ENCODE results near the gene PLD6.
"Not testable (repeated sequence)": the region's sequence is repeated elsewhere in the genome, so short reads cannot be mapped to it uniquely, and the experiment has no call there.

Gene PLD6

GRCh38 chr17:17196776-17197175, 9.4 kb downstream of the PLD6 start:
- DNase-seq: no peak

DNA sequence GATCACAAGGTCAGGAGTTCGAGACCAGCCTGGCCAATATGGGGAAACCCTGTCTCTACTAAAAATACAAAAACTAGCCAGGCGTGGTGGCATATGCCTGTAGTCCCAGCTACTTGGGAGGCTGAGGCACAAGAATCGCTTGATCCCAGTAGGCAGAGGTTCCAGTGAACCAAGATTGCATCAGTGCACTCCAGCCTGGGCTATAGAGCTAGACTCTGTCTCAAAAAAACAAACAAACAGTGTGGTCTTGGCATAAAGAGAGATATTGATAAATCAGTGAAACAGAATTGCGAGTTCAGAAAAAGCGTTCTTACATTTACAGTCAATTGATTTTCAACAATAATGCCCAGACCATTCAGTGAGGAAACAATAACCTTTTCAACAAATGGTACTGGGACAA, 10.7 kb downstream of the PLD6 start:
- not testable (repeated sequence) for DNase-seq

DNA sequence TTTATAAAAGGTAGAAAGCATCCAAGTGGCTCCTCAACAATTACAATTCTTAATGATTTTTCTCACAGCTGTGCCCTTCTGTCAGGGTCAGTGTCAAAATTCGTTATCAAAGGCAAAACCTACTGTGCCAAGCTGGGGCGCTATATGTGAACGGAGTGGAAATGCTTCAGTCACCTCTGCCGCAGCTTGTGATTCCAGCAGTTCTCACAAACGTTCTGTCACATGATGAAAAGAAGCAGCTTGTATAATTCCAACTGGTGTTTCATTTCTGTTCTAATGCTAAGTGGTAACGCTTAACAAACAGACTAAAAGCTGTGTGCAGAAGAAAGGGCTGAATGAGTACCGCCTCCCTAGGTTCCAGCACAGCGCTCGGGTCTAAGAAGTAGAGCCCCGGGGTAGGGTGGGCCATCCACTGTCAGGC, 14.2 kb downstream of the PLD6 start:
- DNase-seq: no peak

DNA sequence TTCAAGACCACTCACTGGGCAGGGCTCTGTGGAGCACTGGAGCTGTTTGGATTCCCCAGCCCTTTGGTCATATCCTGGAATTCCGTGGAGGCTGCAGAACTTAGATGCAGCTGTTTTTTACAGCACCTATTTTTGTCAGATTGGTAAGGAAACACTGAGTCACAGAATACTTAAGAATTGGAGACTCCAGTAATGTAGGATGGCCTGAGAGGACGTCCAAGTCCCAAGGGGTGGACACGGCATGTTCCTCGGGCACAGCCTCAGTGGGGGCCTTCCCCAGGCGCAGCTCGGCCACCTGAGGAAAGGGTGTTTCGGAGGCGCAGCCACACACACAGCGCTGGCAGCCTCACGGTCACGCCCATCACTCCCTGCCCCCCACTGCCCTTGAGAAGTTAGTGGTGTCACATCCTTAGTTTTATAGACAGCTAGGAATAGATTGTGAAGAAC, 14.8 kb downstream of the PLD6 start:
- no peak for DNase-seq

- no peak for DNase-seq
Measured at GRCh38 chr17:17190188-17190587, 15.9 kb downstream of the PLD6 start.

GRCh38 chr17:17189559-17189958, 16.6 kb downstream of the PLD6 start:
- DNase-seq: no peak

GRCh38 chr17:17188586-17188985, 17.5 kb downstream of the PLD6 start:
- DNase-seq: no peak

GRCh38 chr17:17186551-17187505, 19.3 kb downstream of the PLD6 start:
- DNase-seq: no peak

GRCh38 chr17:17186051-17186450, 20.1 kb downstream of the PLD6 start:
- DNase-seq: peak; percentile 67

DNA sequence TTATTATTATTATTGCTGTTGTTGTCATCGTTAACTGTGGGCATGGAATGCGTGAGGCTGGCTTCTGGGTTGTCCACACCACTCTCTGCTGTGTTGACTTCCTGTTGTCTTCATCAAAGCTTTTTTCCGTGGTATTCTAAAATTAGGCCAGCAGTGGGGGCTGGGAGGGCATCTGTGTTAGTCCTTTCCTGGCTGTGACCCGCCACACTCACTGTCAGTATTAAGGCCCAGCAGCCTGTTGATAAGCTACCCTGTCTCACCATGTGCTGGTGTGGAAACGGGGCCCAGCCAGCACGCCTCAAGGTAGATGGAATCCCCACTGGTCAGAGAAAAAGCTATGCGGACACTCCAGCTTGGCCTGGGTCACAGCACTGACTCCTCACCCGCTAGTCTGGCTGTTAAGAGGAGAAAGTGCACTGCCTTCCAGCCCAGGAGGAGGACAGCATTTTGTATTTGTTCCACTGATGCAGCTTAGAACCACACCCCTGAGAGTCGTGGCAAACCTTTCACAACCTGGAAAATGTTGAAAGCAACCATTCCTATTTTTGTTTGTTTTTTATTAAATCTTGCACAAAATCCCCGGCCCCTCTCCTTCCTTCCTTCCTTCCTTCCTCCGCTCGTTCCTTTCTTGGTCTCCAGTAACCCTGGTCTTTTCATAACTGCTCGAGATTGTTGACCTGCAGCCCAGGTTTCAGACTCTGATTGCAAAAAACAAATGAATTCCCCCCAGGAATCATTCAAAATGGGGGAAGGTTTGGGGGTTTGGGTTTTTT, 21.0 kb downstream of the PLD6 start:
- DNase-seq: not testable (repeated sequence)

- DNase-seq: no peak
Measured at GRCh38 chr17:17183744-17184143, 22.4 kb downstream of the PLD6 start.

DNA sequence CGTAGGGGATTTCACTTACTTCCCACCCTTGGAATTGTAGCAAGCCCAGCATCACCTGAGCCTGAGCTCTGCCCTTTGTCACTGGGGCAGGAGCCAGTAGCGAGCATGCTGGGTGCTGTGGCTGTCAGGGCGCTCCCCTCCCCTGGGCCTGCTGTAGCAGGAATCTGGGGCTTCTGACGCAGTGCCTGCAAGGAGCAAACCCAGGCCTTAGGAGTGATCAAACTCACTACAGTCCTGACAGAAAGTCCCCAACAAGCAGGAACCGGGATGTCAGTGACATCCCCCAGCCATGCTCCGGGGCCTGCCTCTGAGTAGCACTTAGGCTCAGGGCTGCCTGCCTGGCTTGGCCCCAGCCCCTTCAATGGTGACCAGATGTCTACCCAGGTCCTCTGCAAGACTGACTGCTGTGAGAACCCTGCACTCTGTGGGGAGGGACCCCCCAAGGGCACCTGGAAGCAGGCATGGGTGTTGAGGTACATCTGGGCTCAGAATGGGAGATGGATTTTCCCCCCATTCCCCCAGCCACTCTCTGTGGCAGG, 23.5 kb downstream of the PLD6 start:
- no peak for DNase-seq

DNA sequence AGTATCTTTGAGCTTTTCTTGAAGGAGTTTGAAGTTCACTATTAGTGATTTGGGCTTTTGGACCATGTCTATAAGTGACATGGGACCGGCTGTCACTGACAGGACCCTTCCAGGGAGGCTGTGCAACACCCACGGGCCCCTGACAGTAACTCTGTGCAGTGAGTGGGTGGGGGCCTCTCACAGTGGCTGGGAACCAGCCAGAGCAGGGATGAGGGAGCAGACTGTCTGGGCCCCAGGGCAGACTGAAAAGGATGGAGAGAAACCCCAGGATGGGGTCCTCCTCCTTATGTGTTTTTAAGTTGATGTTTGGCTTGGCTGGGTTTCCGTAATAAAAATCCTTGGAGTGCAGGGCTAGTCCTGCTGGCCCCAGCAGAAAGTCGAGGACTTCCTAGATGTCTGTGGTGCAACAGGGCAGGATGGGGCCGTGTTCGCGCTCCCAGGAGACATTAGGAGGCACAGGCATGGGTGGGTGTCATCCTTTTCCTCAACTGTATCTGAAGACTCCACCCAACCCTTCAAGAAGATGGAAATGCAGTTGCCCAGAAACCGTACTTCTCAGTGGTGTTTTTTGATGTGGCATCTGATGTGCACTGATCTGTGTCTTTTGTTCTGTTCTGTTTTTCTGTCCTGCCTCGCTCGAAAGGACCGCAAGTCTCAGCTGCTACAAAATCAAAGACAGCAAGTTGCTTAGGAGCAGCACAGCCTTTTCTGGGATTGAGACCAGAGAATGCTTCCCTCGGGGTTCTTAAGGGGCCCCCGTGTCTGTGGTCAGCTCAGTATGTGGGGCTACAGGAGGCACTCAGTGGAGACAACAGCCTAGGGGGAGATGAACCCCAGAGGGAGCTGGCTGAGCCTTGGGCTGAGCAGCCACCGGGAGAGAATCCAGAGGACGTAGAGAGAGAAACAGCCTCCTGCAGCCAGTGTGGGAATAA, 24.2 kb downstream of the PLD6 start:
- DNase-seq: peak; percentile 41

- DNase-seq: no peak
Measured at GRCh38 chr17:17180741-17181525, 25.2 kb downstream of the PLD6 start.

GRCh38 chr17:17180141-17180603, 26.0 kb downstream of the PLD6 start:
- peak; percentile 24 for DNase-seq

DNA sequence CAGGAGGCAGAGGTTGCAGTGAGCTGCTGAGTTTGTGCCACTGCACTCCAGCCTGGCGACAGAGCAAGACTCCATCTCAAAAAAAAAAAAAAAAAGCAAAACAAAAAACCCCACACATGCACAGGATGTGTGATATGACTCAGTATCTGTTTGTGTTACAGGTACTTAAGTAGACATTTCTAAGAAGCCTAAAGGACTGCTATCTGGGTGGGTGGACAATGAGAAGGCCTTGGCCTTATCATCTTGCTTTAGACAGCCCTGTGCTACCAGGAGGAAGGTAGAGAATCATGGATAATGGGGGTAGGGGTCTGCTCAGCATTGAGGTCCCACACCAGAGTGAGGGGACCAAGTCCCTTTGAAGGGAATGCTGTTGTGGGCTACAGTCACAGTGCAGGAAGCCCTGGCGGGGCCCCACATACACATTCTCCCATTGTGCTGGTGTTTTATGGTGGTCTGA, 26.7 kb downstream of the PLD6 start:
- DNase-seq: no peak

DNA sequence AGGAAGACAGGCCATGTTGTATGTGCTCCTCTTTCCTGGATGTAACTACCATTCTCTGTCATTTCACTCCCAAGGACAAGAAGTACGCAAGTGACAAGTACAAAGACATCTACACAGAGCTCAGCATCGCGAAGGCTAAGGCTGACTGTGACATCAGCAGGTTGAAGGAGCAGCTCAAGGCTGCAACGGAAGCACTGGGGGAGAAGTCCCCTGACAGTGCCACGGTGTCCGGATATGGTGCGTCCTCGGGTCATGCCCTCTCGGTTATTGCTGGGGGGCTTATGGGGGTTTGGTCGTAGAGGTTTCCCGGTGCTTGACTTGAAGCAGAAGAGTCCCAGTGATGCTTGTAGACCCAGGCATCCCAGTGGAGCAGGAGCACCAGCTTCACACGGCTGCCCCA, 29.0 kb downstream of the PLD6 start:
- no peak for DNase-seq

- DNase-seq: peak; percentile 25
Measured at GRCh38 chr17:17176341-17176740, 29.8 kb downstream of the PLD6 start.

DNA sequence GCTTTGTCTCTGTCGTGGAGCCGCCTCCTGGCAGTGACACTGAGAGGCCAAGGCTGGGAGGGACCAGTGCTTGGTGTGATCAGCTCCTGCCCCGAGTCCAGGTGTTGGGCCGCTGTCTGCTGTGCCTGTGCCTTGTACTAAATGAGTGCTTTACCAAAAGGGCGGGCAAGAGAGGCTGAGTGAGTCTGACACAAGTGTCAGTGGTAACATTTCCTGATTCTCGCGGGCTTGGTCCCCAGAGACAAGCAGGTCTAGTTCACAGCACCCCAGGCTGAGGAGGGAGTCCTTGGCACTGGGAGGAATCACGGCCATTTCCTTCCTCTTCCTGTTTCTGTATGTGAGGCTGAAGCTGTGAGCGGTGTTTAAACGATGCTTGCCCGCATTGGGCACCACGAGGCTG, 30.2 kb downstream of the PLD6 start:
- DNase-seq: no peak

DNA sequence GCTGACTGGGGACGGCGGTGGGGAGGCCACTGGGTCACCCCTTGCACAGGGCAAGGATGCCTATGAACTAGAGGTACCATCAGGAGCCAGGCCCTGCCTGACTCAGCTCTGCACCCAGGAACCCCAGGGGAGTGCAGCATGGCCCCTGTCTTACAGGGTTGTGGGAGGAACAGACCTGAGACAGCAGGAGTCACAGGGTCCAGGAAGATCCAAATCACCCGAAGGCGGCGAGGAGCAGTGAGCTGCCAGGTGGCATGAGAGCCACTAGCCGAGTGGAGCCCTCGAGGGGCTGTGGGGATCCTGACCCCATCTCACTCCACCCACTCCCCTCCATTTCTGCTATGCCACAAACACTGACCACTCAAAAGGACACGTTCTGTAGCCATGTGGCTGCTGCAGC, 30.8 kb downstream of the PLD6 start:
- no peak for DNase-seq

DNA sequence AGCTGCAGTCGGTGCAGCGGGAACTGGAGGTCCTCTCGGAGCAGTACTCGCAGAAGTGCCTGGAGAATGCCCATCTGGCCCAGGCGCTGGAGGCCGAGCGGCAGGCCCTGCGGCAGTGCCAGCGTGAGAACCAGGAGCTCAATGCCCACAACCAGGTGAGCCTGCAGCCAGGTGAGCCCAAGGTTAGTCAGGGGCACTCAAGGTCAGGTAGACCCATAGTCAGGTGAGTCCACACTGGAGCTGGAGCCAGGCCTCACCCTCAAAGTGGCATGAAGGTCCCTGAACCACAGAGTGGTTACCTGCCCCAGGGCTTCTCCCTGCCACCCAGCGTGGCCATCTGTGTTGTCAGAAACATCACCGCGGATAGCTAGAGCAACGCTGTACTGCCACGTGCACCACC, 32.2 kb downstream of the PLD6 start:
- DNase-seq: no peak

All from stimulated activated CD4-positive, alpha-beta T cell treated with anti-CD3 and anti-CD28 coated beads, Interleukin-4, amount 100 ng/mL, for 1 hour (primary cell).